GM11168 (cell line): ENCODE results near the gene XYLT1.

Source experiments
- in situ Hi-C: fragments of 300-500 bp; cut with MboI; formaldehyde crosslinking; loops from one replicate; pipeline ENCODE4 v1.12.0; 2022; ENCODE audit warnings: low sequenced_read_pairs; ENCODE audit not compliant: unreplicated experiment

The XYLT1 gene

GRCh38 chr16:17408296-17408695, 62.5 kb downstream of the XYLT1 start:
- in situ Hi-C loops = no loop called here

- in situ Hi-C loops = no loop called here
Observed at GRCh38 chr16:17407321-17407720, 63.4 kb downstream of the XYLT1 start.

- in situ Hi-C loops = no loop called here
Observed at GRCh38 chr16:17404941-17405689, 65.6 kb downstream of the XYLT1 start.

GRCh38 chr16:17403859-17404545, 66.8 kb downstream of the XYLT1 start:
- in situ Hi-C loops = no loop called here

- in situ Hi-C loops = no loop called here
Observed at GRCh38 chr16:17403156-17403809, 67.5 kb downstream of the XYLT1 start.

- in situ Hi-C loops = no loop called here
Observed at GRCh38 chr16:17397499-17397891, 73.3 kb downstream of the XYLT1 start.

GRCh38 chr16:17396762-17397498, 73.8 kb downstream of the XYLT1 start:
- in situ Hi-C loops = no loop called here

- in situ Hi-C loops = no loop called here
Observed at GRCh38 chr16:17395849-17396480, 74.8 kb downstream of the XYLT1 start.

GRCh38 chr16:17392857-17393692, 77.7 kb downstream of the XYLT1 start:
- in situ Hi-C loops = no loop called here

GRCh38 chr16:17392127-17392856, 78.5 kb downstream of the XYLT1 start:
- in situ Hi-C loops = no loop called here

GRCh38 chr16:17391715-17392114, 79.0 kb downstream of the XYLT1 start:
- in situ Hi-C loops = no loop called here

- in situ Hi-C loops = no loop called here
Observed at GRCh38 chr16:17389384-17389783, 81.4 kb downstream of the XYLT1 start.

- in situ Hi-C loops = no loop called here
Observed at GRCh38 chr16:17387256-17387655, 83.5 kb downstream of the XYLT1 start.

GRCh38 chr16:17386229-17386628, 84.5 kb downstream of the XYLT1 start:
- in situ Hi-C loops = no loop called here

GRCh38 chr16:17384471-17384870, 86.3 kb downstream of the XYLT1 start:
- in situ Hi-C loops = no loop called here

- in situ Hi-C loops = no loop called here
Observed at GRCh38 chr16:17382949-17383863, 87.6 kb downstream of the XYLT1 start.

GRCh38 chr16:17382514-17382913, 88.2 kb downstream of the XYLT1 start:
- in situ Hi-C loops = no loop called here

- in situ Hi-C loops = no loop called here
Observed at GRCh38 chr16:17381784-17382183, 89.0 kb downstream of the XYLT1 start.
